Uterine smooth muscle cell (primary cell): ENCODE results near the gene TMUB2. TPM values are rescaled to one million over a fixed set of nuclear protein-coding genes. Genes with fewer than 3 reads are reported as not detected.

Source experiments
- total RNA-seq: library from RNA; depleted of rRNA; stranded (reverse); fragments of >200 nt; gene quantifications from 2 replicates; pipeline ENCODE4 v1.2.3, GENCODE V29; 2014

TMUB2 gene
- 24.5 and 28.1 TPM in 2 replicates for total RNA-seq

GRCh38 chr17:44186307-44187130, at the start of gene TMUB2:
Gene TMUB2, plus strand, starts transcription at chr17:44186972. Its CDS starts 737 bp downstream, at chr17:44187709.

GRCh38 chr17:44170499-44171201, 16.1 kb upstream of the TMUB2 start, which contains the start of gene ASB16:
Gene ASB16, plus strand, starts transcription at chr17:44170704. Its CDS starts 86 bp downstream, at chr17:44170790.

GRCh38 chr17:44199553-44200477, 13.0 kb downstream of the TMUB2 start, which contains the start of gene ATXN7L3:
Gene ATXN7L3, minus strand, starts transcription at chr17:44199884. Its CDS starts 1,814 bp downstream, at chr17:44198070.

GRCh38 chr17:44219616-44220212, 32.9 kb downstream of the TMUB2 start, which contains the start of gene UBTF:
Gene UBTF, minus strand, starts transcription at chr17:44219675. Its CDS starts 1,446 bp downstream, at chr17:44218229.

Other genes with a start within 250 kb of the TMUB2 start
- gene PPY, start 244.5 kb upstream of the TMUB2 start, total RNA-seq = not detected in 2 replicates
- gene PYY, start 233.0 kb upstream of the TMUB2 start, total RNA-seq = not detected in 2 replicates
- gene NAGS, start 182.3 kb upstream of the TMUB2 start, total RNA-seq = 2.9 and 6.4 TPM in 2 replicates
- gene TMEM101, start 172.0 kb upstream of the TMUB2 start, total RNA-seq = 88.3 and 104 TPM in 2 replicates
- 28.9 and 30.1 TPM in 2 replicates for gene LSM12, start 120.3 kb upstream of the TMUB2 start, total RNA-seq
- gene G6PC3, start 116.2 kb upstream of the TMUB2 start, total RNA-seq = 23.5 and 25.1 TPM in 2 replicates
- gene HDAC5, start 63.3 kb upstream of the TMUB2 start, total RNA-seq = 66.2 and 79.5 TPM in 2 replicates
- 1.00 and 5.1 TPM in 2 replicates for gene HROB, start 45.0 kb upstream of the TMUB2 start, total RNA-seq
- under 0.01 and 0.25 TPM in 2 replicates for gene ASB16, start 16.3 kb upstream of the TMUB2 start, total RNA-seq
- 40.2 and 46.3 TPM in 2 replicates for gene ATXN7L3, start 12.9 kb downstream of the TMUB2 start, total RNA-seq
- 42.6 and 43.5 TPM in 2 replicates for gene UBTF, start 32.7 kb downstream of the TMUB2 start, total RNA-seq
- gene SLC4A1, start 81.2 kb downstream of the TMUB2 start, total RNA-seq = not detected in 2 replicates
- not detected in 2 replicates for gene RUNDC3A, start 121.6 kb downstream of the TMUB2 start, total RNA-seq
- 71.4 and 72.8 TPM in 2 replicates for gene SLC25A39, start 137.9 kb downstream of the TMUB2 start, total RNA-seq
- gene GRN, start 158.3 kb downstream of the TMUB2 start, total RNA-seq = 124 and 289 TPM in 2 replicates
- gene FAM171A2, start 176.9 kb downstream of the TMUB2 start, total RNA-seq = 1.8 and 4.0 TPM in 2 replicates
- gene ITGA2B, start 202.7 kb downstream of the TMUB2 start, total RNA-seq = 0.22 and 1.7 TPM in 2 replicates